ENCODE measurements around the gene KLRF2.

KLRF2 gene

DNA sequence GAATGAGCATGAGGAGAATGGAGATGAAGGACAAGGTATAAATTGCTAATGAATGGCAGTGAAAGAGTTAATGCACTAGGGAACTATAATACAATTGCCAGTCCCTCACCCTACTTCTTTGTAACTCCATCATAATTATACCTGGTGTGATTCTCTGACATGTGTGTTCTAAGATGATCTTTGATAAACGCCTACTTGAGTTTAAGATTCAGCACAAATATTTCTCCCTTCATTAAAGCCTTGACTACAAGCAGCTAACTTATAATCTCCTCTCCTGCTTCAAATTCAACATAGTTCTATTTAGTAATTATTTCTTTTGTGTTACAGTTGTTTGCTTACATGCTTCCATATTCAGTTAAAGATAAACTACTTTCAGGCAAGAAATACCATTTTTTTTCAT lies 60.5 kb downstream of the KLRF2 start:
- no peak for DNase-seq

DNA sequence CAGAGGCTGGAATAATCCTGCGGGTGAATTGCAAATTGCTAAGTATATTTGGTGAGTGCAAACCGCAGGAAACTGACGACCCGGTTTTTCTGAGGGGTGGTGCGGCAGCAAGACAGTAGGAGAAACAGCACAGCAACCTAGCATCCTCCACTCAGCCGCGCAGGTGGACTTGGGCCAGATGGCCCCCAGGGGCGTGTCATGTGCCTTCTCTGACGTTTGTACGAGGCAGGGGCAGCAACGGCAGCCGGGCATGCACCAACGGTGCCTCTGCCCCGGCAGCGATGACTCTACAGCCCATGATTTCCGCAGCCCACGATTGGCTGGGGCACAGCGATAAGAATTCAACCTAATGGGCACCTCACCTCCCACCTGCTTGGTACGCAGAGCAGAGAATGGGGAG lies 62.0 kb downstream of the KLRF2 start:
- DNase-seq: no peak

DNA sequence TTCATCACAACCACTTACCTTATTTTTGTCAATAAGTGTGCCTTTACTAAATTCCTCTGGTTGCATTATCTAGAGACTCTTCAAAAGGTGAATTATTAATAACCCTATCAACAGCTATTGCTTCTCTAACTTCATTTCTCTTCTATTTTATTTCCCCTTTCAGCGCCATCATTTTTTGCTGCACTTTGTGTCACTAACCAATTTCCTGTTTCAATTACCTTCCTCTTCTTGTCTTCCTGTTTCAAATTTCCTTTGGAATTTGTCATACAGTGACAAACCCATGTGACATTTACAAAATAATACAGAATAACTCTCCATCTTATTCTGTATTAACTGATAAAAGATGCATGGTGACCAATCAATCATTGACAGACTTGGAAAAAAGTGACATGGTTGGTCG lies 63.1 kb downstream of the KLRF2 start:
- DNase-seq: no peak
